Measurements from ENCODE around the gene GUCA2A.
"Not testable (repeated sequence)": the region's sequence is repeated elsewhere in the genome, so short reads cannot be mapped to it uniquely, and the experiment has no call there.

GUCA2A gene

GRCh38 chr1:42164551-42165420 is at the start of gene GUCA2A:
TSS of gene GUCA2A (minus strand) at chr1:42164745. CDS start at chr1:42164712, 33 bp downstream.
- in situ Hi-C loops (cut with HindIII; ENCODE audit: low sequenced_read_pairs): no loop called here

- in situ Hi-C loops (cut with HindIII; ENCODE audit: low sequenced_read_pairs): loop anchor here (5.0 kb wide), 1 partner anchor 66 kb away; no protein-coding TSS in a partner anchor
Measured at GRCh38 chr1:42211224-42211623, 46.7 kb upstream of the GUCA2A start.

DNA sequence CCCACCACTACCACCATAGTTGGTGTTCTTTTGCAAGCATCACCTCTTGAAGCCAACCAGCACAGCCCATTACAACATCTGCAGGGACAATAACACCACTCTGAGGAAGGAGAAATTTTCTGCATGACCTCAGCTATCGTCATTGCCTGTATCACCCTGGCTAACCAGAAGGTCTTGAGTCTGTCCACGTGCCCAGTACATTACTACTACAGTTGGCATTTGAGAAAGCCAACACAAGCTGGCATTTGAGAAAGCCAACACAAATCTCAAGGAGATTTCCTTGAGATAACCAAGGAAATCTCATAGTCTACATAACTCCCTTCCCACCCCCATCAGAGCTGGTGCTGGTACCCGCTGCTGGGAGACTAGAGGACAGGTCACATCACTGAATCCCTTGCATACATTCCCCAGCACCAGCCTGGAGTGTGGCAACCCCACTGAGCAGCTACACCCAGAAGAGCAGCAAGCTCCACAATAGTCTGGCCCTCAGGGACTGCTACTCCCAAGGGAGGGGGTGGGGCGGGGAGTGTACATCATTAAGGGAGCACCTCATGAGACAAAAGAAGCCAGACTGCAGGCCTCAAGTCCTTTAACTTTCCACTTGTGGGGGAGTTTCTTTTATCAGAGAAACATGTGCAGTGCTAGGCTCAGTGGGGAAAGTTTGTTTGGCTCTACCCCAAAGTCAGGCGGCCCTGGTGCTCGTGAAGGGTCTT is 46.0 kb upstream of the GUCA2A start:
- in situ Hi-C loops (cut with HindIII; ENCODE audit: low sequenced_read_pairs): loop anchor here (5.0 kb wide), 1 partner anchor 67 kb away; no protein-coding TSS in a partner anchor

- in situ Hi-C loops (cut with HindIII; ENCODE audit: low sequenced_read_pairs): loop anchor here (5.0 kb wide), 1 partner anchor 68 kb away; no protein-coding TSS in a partner anchor
Measured at GRCh38 chr1:42209526-42210251, 45.1 kb upstream of the GUCA2A start.

- in situ Hi-C loops (cut with HindIII; ENCODE audit: low sequenced_read_pairs): not testable (repeated sequence)
Measured at GRCh38 chr1:42206930-42207329, 42.4 kb upstream of the GUCA2A start.

- in situ Hi-C loops (cut with HindIII; ENCODE audit: low sequenced_read_pairs): no loop called here
Measured at GRCh38 chr1:42206164-42206563, 41.6 kb upstream of the GUCA2A start.

GRCh38 chr1:42201986-42202385 is 37.4 kb upstream of the GUCA2A start:
- in situ Hi-C loops (cut with HindIII; ENCODE audit: low sequenced_read_pairs): no loop called here

DNA sequence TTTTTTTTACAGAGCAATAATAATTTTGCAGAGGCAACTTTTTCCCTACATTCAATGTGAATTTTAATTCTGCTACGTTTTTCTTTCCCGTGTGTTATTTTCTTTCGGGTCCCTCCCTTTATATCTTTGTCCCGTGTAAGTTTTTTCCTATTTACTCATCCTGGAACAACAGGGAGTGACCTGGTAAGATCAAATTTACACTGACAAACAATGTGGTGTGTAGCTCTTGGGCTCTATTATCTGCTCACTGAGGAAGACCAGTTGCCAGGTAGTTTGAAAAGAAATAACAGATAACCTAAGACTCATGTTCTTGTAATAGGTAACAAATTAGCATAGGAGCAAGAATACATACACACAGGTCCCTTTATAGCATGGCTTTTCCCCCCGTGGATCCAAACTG is 33.7 kb upstream of the GUCA2A start:
- in situ Hi-C loops (cut with HindIII; ENCODE audit: low sequenced_read_pairs): no loop called here

DNA sequence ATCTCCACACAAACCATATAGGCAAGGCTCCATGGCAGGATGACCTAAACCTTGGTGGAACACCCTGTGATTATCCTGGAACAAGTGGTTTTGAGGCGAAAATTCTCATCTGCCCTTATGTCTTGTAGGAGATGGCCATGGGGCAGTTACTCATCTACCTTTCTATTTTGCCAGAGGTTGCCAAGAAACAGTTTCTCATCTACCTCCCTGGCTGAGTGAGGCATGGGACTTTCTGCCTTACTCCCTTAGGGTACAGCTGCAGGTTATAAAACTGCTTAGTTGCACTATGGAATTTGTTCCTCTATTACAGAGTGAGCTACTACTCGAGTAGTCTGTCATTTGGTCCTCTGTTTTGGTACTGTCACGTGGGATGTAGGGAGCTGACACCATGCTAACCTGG is 31.3 kb upstream of the GUCA2A start:
- in situ Hi-C loops (cut with HindIII; ENCODE audit: low sequenced_read_pairs): no loop called here

DNA sequence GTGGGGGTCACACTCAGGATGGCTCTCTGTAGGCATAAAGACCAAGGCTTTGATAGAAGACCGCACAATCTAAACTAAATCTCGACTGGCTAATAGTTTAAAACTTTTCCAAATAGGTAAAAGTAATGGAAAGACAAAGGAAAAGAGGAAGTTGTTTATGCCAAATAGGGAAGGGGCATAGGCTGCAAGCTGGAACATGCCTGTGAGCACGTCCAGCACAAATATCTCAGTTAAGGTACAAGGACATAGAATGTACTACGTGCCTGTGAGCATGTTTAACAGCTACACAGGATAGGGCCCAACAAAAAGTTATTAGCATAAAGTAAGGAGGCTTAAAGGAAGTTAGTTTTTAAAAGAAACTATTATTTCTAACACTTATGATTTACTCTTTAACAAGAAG is 27.6 kb upstream of the GUCA2A start:
- in situ Hi-C loops (cut with HindIII; ENCODE audit: low sequenced_read_pairs): no loop called here

DNA sequence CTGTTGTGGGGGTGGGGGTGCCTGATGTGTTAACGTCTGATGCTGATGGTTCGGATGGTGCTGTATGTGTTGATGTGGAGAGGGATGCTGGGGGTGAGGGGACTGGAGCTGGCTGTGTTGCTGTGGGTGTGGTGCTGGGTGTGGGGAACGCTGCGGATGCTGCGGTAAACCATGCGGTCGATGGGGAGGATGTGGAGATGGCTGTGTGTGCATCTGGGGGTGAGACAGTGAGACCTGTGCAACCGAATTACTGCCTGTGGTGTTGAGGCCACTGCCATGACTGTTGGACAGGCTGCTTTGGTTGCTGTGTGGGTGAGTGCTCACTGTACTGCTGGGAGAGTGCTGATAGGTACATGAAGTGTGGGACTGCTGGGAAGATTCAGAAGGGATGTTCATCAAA is 26.8 kb upstream of the GUCA2A start:
- in situ Hi-C loops (cut with HindIII; ENCODE audit: low sequenced_read_pairs): no loop called here

DNA sequence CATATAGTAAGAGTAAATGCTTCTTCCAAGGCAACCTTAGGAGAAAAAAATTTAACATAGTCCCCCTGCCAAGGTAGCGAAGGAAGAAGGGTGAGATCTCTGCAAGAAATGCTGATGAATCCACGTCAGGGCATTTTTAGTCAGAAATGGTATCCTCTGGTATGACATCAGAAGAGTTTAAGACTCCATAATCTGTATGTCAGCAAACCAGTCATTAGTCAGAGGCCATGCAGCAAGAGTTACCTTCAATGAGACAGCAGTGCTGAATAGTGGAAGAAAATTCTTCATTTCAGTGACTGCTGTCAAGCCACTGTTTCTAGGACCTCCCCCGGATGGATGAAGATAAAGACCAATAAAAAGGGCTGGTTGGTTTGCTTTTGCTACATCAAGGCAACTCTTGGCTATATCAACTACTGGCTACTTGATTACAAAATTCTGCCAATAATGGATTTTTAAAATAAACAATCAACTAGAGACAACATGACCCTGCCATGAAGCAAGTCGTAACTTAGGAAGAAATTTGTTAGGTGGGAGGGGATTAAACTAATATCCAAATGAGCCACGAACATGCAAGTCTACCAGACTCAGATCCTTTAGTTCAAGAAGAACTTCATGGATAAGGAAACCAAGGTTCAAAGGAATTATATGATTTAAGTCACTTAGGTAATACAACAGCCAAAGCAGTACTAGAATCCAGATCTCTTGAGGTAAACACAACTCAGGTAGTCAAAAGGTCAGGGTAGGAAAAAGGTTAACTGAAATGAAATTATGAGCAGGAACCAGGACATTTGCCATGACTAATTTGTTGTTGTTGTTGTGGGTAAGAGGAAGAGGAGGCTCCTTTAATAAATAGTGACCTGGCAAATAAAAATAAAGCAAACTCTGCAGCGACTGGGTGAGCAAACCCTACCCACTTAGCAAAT is 25.6 kb upstream of the GUCA2A start:
- in situ Hi-C loops (cut with HindIII; ENCODE audit: low sequenced_read_pairs): no loop called here

DNA sequence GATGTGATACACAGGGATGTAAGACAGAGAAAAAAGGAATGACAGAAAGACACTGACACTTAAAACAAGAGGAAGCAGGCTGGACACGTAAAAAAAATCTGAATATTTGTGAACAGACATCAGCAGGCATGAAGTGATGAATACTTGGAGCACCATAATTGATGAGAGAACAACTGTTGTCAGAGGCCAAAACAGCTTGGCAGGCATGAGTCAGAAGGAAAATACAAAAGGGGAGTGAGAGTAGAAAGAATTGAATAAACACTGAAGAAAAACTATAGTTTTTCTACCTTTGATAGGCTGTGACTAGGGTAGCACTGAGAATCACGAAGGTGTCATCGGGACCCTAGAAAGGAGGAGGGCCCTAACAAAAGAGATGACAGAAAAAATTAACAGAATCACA is 21.6 kb upstream of the GUCA2A start:
- in situ Hi-C loops (cut with HindIII; ENCODE audit: low sequenced_read_pairs): no loop called here

DNA sequence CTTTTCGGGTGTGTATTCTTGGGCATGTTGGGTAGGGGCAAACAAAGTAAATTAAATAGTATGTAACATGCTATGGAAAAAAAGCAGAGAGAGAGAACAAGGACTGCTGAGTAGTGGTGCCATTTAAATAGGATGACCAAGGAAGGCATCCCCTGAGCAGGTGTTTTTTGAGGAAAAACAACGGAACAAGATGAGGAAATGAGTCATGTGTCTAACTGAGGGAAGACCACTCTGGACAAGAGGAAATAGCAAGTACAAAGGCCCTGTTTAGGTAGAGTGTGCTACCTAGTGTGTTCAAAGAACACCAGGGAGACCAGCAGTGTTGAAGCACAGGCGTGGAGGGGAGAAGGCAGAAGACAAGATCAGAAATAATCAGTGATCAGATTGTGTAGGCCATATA is 20.1 kb upstream of the GUCA2A start:
- in situ Hi-C loops (cut with HindIII; ENCODE audit: low sequenced_read_pairs): no loop called here

- in situ Hi-C loops (cut with HindIII; ENCODE audit: low sequenced_read_pairs): no loop called here
Measured at GRCh38 chr1:42183957-42184268, 19.4 kb upstream of the GUCA2A start.

GRCh38 chr1:42183210-42183956 is 18.8 kb upstream of the GUCA2A start:
- in situ Hi-C loops (cut with HindIII; ENCODE audit: low sequenced_read_pairs): no loop called here

- in situ Hi-C loops (cut with HindIII; ENCODE audit: low sequenced_read_pairs): no loop called here
Measured at GRCh38 chr1:42181687-42182086, 17.1 kb upstream of the GUCA2A start.

DNA sequence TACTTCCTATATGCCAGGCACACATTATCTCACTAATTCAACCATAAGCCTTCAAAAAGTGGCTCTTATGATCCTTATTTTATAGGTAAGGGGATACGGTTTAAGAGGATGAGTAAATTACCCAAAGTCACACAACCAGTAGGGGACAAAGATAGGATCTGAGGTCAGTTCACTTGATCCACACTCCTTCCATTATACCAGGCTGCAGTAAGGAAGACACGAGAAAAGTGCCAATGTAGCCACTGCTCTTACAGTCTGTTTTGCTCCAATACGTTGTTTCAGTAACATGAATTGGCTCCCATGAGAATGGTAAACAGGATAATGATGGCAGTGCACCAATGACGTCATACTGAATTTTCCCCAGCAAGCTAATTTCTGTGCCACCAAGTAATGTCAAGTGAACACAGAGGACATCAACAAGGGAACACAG is 15.4 kb upstream of the GUCA2A start:
- in situ Hi-C loops (cut with HindIII; ENCODE audit: low sequenced_read_pairs): no loop called here

GRCh38 chr1:42179275-42179674 is 14.7 kb upstream of the GUCA2A start:
- in situ Hi-C loops (cut with HindIII; ENCODE audit: low sequenced_read_pairs): no loop called here

- in situ Hi-C loops (cut with HindIII; ENCODE audit: low sequenced_read_pairs): no loop called here
Measured at GRCh38 chr1:42178249-42178648, 13.7 kb upstream of the GUCA2A start.

All from endothelial cell of hepatic sinusoid (primary cell).